Middle frontal gyrus (tissue), 1 donor: Measurements from ENCODE around the gene RAB11FIP4.

Source experiments
- DNase-seq: peaks from one replicate; pipeline ENCODE4 v3.0.0-alpha.2; 2015; ENCODE audit warnings: low spot score; ENCODE audit errors: extremely low spot score

The RAB11FIP4 gene

GRCh38 chr17:31457391-31458234 lies 66.1 kb downstream of the RAB11FIP4 start:
- DNase-seq: no peak

GRCh38 chr17:31458829-31459228 lies 67.4 kb downstream of the RAB11FIP4 start:
- DNase-seq: no peak

- no peak for DNase-seq
Observed at GRCh38 chr17:31459716-31460115, 68.2 kb downstream of the RAB11FIP4 start.

- no peak for DNase-seq
Observed at GRCh38 chr17:31460226-31460721, 68.8 kb downstream of the RAB11FIP4 start.

GRCh38 chr17:31461227-31461810 lies 69.8 kb downstream of the RAB11FIP4 start:
- no peak for DNase-seq

- DNase-seq: no peak
Observed at GRCh38 chr17:31462261-31462660, 70.8 kb downstream of the RAB11FIP4 start.

GRCh38 chr17:31466096-31466760 lies 74.8 kb downstream of the RAB11FIP4 start:
- no peak for DNase-seq

- peak; percentile 39 for DNase-seq
Observed at GRCh38 chr17:31467502-31468256, 76.2 kb downstream of the RAB11FIP4 start.

GRCh38 chr17:31469959-31470358 lies 78.5 kb downstream of the RAB11FIP4 start:
- DNase-seq: no peak

- DNase-seq: no peak
Observed at GRCh38 chr17:31470592-31470991, 79.1 kb downstream of the RAB11FIP4 start.

GRCh38 chr17:31472137-31472536 lies 80.7 kb downstream of the RAB11FIP4 start:
- DNase-seq: no peak

GRCh38 chr17:31475378-31476162 lies 84.1 kb downstream of the RAB11FIP4 start:
- no peak for DNase-seq

GRCh38 chr17:31476525-31477416 lies 85.3 kb downstream of the RAB11FIP4 start:
- no peak for DNase-seq

GRCh38 chr17:31477417-31478055 lies 86.1 kb downstream of the RAB11FIP4 start:
- no peak for DNase-seq

GRCh38 chr17:31479062-31479408 lies 87.6 kb downstream of the RAB11FIP4 start:
- DNase-seq: no peak

GRCh38 chr17:31479524-31479923 lies 88.0 kb downstream of the RAB11FIP4 start:
- no peak for DNase-seq

GRCh38 chr17:31480067-31480466 lies 88.6 kb downstream of the RAB11FIP4 start:
- DNase-seq: no peak

- DNase-seq: no peak
Observed at GRCh38 chr17:31480904-31481782, 89.7 kb downstream of the RAB11FIP4 start.
